Islet of Langerhans (tissue), 1 donor: ENCODE data around the gene DHRS4.

ENCODE experiments used
- FAIRE-seq: peaks from one replicate; lab custom pipeline; 2011; peaks lifted over from hg19 to GRCh38; lab: Jason Lieb, UNC

DHRS4 gene

GRCh38 chr14:23953464-23954278, at the start of gene DHRS4:
DHRS4 (plus strand) TSS chr14:23953770; CDS start chr14:23953789, 19 bp downstream.
- FAIRE-seq = no peak

- FAIRE-seq = no peak
These were observed 43.3 kb upstream of the DHRS4 start for GRCh38 chr14:23910101-23910875.

GRCh38 chr14:23910876-23911210, 42.7 kb upstream of the DHRS4 start:
- FAIRE-seq = no peak

GRCh38 chr14:23915559-23915958, 38.0 kb upstream of the DHRS4 start:
- FAIRE-seq = no peak

DNA sequence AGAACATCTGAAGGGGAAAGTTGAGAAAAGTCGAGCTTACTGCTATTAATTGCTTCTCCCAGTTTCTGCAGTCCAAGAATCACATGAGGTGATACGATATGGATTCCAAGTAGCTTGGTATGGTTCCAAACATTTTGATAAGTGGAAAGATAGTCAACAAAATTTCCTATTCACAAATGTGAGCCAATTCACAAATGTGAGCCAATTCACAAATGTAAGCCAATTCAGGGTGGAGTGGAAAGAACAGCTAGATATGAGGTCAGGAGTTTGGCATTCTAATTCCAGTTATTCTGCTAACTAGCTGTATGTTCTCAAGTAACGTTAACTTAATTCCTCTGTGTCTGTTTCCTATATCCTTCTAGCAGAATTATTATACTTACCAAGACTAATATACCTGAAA, 37.6 kb upstream of the DHRS4 start:
- FAIRE-seq = no peak

DNA sequence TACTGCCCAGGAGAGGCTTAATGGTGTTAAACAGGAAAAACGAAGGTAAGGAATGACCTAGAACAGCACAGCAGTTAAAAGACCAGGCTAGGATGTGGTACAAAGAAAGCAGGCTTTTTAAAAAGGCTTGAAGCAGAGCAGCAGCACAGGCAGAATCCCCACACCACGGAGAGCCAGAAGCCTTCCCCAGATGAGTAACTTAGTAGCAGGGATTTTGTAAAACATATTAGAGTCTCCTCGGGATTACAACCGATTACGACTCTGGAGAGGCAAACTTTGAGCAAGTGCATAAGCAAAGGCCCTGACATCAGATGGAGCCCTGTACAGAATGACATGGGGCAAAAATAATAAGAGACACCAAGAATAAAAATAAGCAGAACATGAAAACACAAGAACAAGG, 37.1 kb upstream of the DHRS4 start:
- no peak for FAIRE-seq

GRCh38 chr14:23922545-23922944, 31.0 kb upstream of the DHRS4 start:
- FAIRE-seq = no peak

- no peak for FAIRE-seq
These were observed 28.0 kb upstream of the DHRS4 start for GRCh38 chr14:23925523-23926075.

DNA sequence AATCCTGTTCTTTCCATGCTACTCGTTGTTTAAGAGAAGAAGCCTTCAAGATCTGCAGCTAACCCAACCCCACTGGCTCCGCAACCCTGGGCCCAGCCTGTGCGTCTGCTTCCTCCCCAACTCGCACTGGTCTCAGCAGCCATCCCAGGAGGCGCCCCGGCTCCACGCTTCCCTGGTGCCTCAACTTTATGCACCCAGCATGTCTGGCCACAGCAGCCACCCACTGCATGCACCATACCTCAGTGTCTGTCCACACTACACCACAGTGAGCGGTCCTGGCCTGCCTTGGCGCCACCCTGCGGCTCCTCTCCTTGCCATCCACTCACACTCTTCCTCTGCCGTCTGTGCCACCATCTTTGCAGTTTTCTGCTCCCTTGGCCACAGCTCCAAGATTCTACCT, 27.0 kb upstream of the DHRS4 start:
- no peak for FAIRE-seq

GRCh38 chr14:23929136-23929535, 24.4 kb upstream of the DHRS4 start:
- FAIRE-seq = no peak

DNA sequence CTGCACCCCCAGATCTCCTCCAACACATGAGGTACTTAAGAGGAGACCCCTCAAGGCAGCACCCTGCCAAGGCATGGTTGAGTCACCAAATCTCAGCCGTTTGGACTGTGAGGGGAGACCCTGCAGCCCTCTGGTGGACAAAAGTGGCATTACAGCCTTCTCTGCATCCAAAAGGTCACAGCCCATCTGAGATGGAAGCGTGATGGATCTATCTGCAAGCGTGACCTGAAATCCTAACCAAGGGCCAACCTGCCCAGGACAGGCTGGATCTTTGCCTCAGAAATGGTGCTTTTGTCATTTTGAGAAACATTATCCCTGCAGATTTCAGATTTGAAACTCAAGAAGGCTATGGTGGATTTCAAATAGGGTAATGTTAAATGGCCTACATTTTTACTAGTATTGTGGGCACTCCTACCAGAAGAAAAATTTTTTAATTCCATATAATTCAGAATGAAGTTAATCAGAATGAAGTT, 23.7 kb upstream of the DHRS4 start:
- peak; percentile 45 for FAIRE-seq

- FAIRE-seq = no peak
These were observed 22.8 kb upstream of the DHRS4 start for GRCh38 chr14:23930742-23931141.

- no peak for FAIRE-seq
These were observed 21.8 kb upstream of the DHRS4 start for GRCh38 chr14:23931721-23932289.

GRCh38 chr14:23932639-23933038, 20.9 kb upstream of the DHRS4 start:
- FAIRE-seq = no peak

- no peak for FAIRE-seq
These were observed 20.3 kb upstream of the DHRS4 start for GRCh38 chr14:23933108-23933741.

DNA sequence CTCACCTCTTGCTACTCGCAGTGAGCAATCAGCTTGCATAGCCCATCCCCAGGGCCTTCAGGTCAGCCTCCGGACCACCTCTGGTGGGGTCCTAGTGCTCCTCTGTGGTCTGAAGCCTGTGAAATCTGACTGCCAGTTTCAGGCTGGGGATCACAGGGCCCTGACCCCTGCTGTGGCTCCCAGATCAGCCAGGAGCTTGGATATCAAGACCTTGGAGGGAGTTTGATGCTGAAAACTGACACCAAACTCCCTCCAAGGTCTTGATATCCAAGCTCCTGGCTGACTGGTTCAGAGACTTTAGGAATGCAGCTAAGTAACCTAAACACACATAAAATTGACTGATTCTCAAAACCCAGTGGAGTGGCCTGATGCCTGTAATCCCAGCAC, 19.8 kb upstream of the DHRS4 start:
- no peak for FAIRE-seq

DNA sequence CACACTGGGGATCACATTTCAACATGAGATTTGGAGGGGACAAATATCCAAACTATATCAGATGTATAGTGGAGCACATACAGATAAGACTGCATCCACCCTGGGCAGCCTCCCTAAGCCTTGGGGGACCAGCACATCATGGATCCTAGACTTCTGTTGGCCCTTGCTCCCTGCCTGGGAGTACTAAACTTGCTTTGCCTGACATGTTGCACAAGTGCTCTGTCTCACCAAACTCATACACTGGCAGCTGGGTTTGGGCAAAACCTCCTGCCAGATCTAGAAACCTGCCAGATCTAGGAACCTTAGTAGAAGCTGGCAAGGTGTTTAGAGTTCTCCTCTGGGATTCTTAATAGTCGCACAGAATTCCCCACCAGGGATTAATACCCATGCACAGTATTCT, 18.4 kb upstream of the DHRS4 start:
- no peak for FAIRE-seq

- FAIRE-seq = no peak
These were observed 17.3 kb upstream of the DHRS4 start for GRCh38 chr14:23936084-23936829.

GRCh38 chr14:23937203-23937602, 16.4 kb upstream of the DHRS4 start:
- no peak for FAIRE-seq

DNA sequence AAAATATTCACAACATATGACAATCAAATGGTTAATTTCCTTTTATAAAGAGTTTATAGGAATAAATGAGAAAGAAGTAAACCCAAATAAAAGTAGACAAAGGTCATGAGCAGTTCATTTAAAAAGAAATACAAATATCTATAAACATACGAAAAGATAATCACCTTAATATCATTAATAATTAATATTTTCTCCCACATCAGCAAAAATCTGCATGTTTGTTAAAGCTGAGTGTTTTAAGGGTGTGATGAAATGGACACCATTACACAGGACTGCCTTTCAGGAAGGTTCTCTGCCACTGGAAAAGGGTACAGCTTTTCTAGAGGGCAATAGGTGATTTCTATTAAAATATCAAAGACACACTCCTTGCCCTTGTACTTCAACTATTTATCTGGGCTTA, 14.7 kb upstream of the DHRS4 start:
- FAIRE-seq = no peak

DNA sequence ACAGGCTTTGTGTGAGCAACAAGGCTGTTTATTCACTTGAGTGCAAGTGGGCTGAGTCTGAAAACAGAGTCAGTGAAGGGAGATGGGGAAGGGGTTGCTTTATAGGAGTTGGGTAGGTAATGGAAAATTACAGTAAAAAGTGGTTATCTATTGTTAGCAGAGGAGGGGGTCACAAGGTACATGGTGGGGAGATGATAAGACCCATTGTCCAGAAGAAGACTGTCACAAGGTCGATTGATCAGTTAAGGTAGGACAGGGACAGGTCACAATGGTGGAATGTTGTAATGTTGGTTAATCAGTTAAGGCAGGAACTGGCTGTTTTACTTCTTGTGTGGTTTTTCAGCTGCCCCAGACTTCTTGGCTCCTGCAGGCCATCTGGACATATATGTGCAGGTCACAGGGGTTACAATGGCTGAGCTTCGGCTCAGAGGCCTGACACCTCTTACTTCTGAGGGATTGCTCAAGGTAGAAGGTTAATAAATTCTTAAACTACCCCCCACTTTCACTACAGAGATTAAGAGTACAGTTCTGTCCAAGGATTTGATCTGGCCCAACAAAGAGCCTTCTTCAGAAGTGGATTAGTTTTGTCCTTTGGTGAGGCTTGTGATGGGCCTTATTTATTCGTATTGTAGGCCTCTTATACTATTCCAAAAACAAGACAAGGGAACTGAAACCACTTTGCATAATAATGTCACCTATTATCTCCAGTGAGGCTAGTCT, 13.8 kb upstream of the DHRS4 start:
- FAIRE-seq = no peak
